NCI-H2107 treated with DMSO at 0.1 percent for 48 hours (cell line): ENCODE results near the gene FBXO10.
"Not testable (repeated sequence)": the region's sequence is repeated elsewhere in the genome, so short reads cannot be mapped to it uniquely, and the experiment has no call there.

Experiments used
- DNase-seq: peaks from one replicate; lab custom pipeline; 2025; ENCODE audit not compliant: unreplicated experiment; lab: John Stamatoyannopoulos, UW

Gene FBXO10

GRCh38 chr9:37515620-37516258 lies 60.4 kb downstream of the FBXO10 start:
- no peak for DNase-seq

- no peak for DNase-seq
Observed at GRCh38 chr9:37514999-37515398, 61.2 kb downstream of the FBXO10 start.

- not testable (repeated sequence) for DNase-seq
Observed at GRCh38 chr9:37514415-37514814, 61.8 kb downstream of the FBXO10 start.

- DNase-seq: no peak
Observed at GRCh38 chr9:37512437-37512836, 63.7 kb downstream of the FBXO10 start.

GRCh38 chr9:37511016-37512010 lies 64.9 kb downstream of the FBXO10 start:
- DNase-seq: no peak

GRCh38 chr9:37510053-37510452 lies 66.1 kb downstream of the FBXO10 start:
- not testable (repeated sequence) for DNase-seq

GRCh38 chr9:37509536-37509935 lies 66.6 kb downstream of the FBXO10 start:
- no peak for DNase-seq

- no peak for DNase-seq
Observed at GRCh38 chr9:37508834-37509206, 67.4 kb downstream of the FBXO10 start.

GRCh38 chr9:37508135-37508833 lies 67.9 kb downstream of the FBXO10 start:
- DNase-seq: no peak

GRCh38 chr9:37507566-37508134 lies 68.5 kb downstream of the FBXO10 start:
- no peak for DNase-seq

- no peak for DNase-seq
Observed at GRCh38 chr9:37504605-37505004, 71.6 kb downstream of the FBXO10 start.

- DNase-seq: no peak
Observed at GRCh38 chr9:37503736-37504135, 72.4 kb downstream of the FBXO10 start.

- DNase-seq: no peak
Observed at GRCh38 chr9:37501957-37502596, 74.1 kb downstream of the FBXO10 start.

- no peak for DNase-seq
Observed at GRCh38 chr9:37499297-37499696, 76.9 kb downstream of the FBXO10 start.

- no peak for DNase-seq
Observed at GRCh38 chr9:37498457-37498856, 77.7 kb downstream of the FBXO10 start.

GRCh38 chr9:37497320-37497719 lies 78.9 kb downstream of the FBXO10 start:
- DNase-seq: no peak

GRCh38 chr9:37496020-37496419 lies 80.2 kb downstream of the FBXO10 start:
- no peak for DNase-seq

GRCh38 chr9:37495571-37495970 lies 80.6 kb downstream of the FBXO10 start:
- DNase-seq: no peak

- no peak for DNase-seq
Observed at GRCh38 chr9:37491939-37492338, 84.2 kb downstream of the FBXO10 start.

- no peak for DNase-seq
Observed at GRCh38 chr9:37486616-37487548, 89.3 kb downstream of the FBXO10 start.
